Stomach (tissue), 9 donors: ENCODE results near the gene ABR. TPM values are rescaled to one million over a fixed set of nuclear protein-coding genes. Genes with fewer than 3 reads are reported as not detected.
A peak's percentile ranks its signal among the peaks of the same experiment; 100 is the strongest.

Experiments
- DNase-seq, 2 donors: peaks; one replicate each; pipeline versions ENCODE4 v3.0.0 to v3.0.0-alpha.2; 2013 to 2019
- H3K27ac ChIP-seq, 5 donors: fragments of 200-600 bp in 4 of 5; sonication (generic) in 4 of 5; one replicate each; pipeline ENCODE4 v1.5.1; 2013 to 2019; ENCODE audit warnings: mild to moderate bottlenecking in 1 of 5, moderate library complexity in 1 of 5
- H3K27me3 ChIP-seq, 3 donors: fragments of 200-600 bp; sonication (generic); one replicate each; pipeline ENCODE4 v1.5.1; 2017 to 2019; ENCODE audit warnings: mixed run types in 1 of 3
- H3K36me3 ChIP-seq, 4 donors: fragments of 200-600 bp; sonication (generic); 1 replicate in 3 of 4; 2 replicates in 1 of 4; pipeline ENCODE4 v1.5.1; 2016 to 2019
- H3K4me1 ChIP-seq, 4 donors: fragments of 200-600 bp; sonication (generic); one replicate each; pipeline ENCODE4 v1.5.1; 2016 to 2019
- H3K4me3 ChIP-seq, 4 donors: fragments of 200-600 bp; sonication (generic) in 3 of 4; one replicate each; pipeline ENCODE4 v1.5.1; 2016 to 2019; ENCODE audit warnings: mild to moderate bottlenecking in 1 of 4
- H3K9me3 ChIP-seq, 4 donors: fragments of 200-600 bp; sonication (generic); one replicate each; pipeline ENCODE4 v1.5.1; 2016 to 2019
- CTCF ChIP-seq, 7 experiments: fragments of 450-650 bp in 4 of 7; fragments of 200-600 bp in 3 of 7; sonication (generic) in 3 of 7; IDR thresholded peaks; one replicate each; pipeline ENCODE4 v1.5.1; 2016 to 2019; ENCODE audit warnings: antibody characterized with exemption in 7 of 7, control low read depth in 2 of 7, mild to moderate bottlenecking in 1 of 7
- EP300 ChIP-seq: sonication (generic); formaldehyde crosslinking; IDR thresholded peaks from one replicate; pipeline ENCODE4 v1.6.1; 2017; ENCODE audit warnings: antibody characterized with exemption
- POLR2A ChIP-seq, 4 donors: fragments of 450-650 bp; IDR thresholded peaks; one replicate each; pipeline ENCODE4 v1.6.1; 2016; ENCODE audit warnings: antibody characterized with exemption in 4 of 4, control low read depth in 2 of 4, mild to moderate bottlenecking in 1 of 4, moderate library complexity in 1 of 4
- POLR2AphosphoS5 ChIP-seq, 3 donors: sonication (generic); formaldehyde crosslinking; IDR thresholded peaks; one replicate each; pipeline ENCODE4 v1.6.1; 2016; ENCODE audit warnings: antibody characterized with exemption in 3 of 3
- WGBS, 5 donors: extraction: QIAGEN DNeasy Blood & Tissue Kit in 3 of 5; methylation state at CpG; one replicate each; pipeline versions ENCODE4 v1.1.5 to v1.1.7; 2013 to 2018; 5-methylcytosine and 5-hydroxymethylcytosine counted together
- intact Hi-C: fragments of 100-400 bp; cut with DNase I; formaldehyde crosslinking; loops from one replicate; pipeline ENCODE4 v1.15.1; 2023; ENCODE audit warnings: low total_unique reads
- polyA plus RNA-seq, 3 donors: library from polyadenylated mRNA; stranded (reverse); fragments of 200-250 nt; gene quantifications; one replicate each; pipeline ENCODE4 v1.2.3, GENCODE V29; 2013
- total RNA-seq, 5 donors: library from RNA; depleted of rRNA; stranded (reverse); fragments of >200 nt; gene quantifications; one replicate each; pipeline versions ENCODE4 v1.1.0 to v1.2.3, GENCODE V29; 2014 to 2016
- donor health status: healthy with polysubstance abuse.
- donor health status: Bipolar disorder and iron deficiency.
- donor health status: healthy.

Gene ABR
- total and polyA plus RNA-seq, 8 donors: 28.3 to 1,523 (median 73.4) TPM

DNA sequence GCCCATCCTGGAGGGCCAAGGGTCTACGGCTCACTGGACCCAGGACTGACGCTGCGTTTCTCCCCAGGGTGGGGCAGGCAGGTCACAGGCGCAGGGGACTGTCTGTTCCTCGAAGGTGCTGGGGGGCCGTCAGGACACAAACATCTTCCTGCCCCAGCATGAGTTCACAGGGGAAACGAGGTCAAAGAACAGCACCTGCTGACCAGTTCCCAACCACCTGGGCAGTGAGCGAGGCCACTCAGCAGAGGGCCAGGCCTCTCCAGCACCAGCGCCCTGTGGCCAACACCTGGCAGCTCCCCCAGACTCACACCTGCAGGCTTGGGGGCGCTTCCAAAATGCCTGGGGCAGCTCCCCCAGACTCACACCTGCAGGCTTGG lies 153.2 kb downstream of the ABR start:
- Histone ChIP-seq H3K36me3 (peaks cover 0 to 46% (median 33%) of the 10 kb centered on the region in 4 donors), H3K4me3 (no peak overlapping the region), H3K27me3 (no peaks in the 10 kb centered on the region), H3K9me3 (no peaks in the 10 kb centered on the region), H3K4me1 (peaks cover 20 to 47% (median 35%) of the 10 kb centered on the region in 4 donors), H3K27ac (no peak overlapping the region)
- 88 to 97% (median 93%) methylated on average over 6 to 10 of the region's 10 CpGs for WGBS, 5 donors
- DNase-seq: no peak
- TF ChIP-seq POLR2AphosphoS5 (IDR thresholded peaks at IDR 0.05) (no peak), EP300 (no peak), POLR2A (IDR thresholded peaks at IDR 0.05) (no peak), CTCF (IDR thresholded peaks at IDR 0.05) (no peak)
- intact Hi-C loops: no loop called here

GRCh38 chr17:1025733-1026598 lies 153.8 kb downstream of the ABR start:
- H3K27me3 ChIP-seq: no peaks in the 10 kb centered on the region
- H3K4me1 ChIP-seq: peaks cover 17 to 42% (median 32%) of the 10 kb centered on the region in 4 donors
- no peaks in the 10 kb centered on the region for H3K9me3 ChIP-seq
- 86 to 92% (median 89%) methylated on average over 26 to 30 of the region's 30 CpGs for WGBS, 5 donors
- H3K36me3 ChIP-seq: peaks cover 0 to 47% (median 31%) of the 10 kb centered on the region in 4 donors
- no peak for DNase-seq
- H3K27ac ChIP-seq: no peak overlapping the region
- TF ChIP-seq POLR2AphosphoS5 (IDR thresholded peaks at IDR 0.05): no peak
- no peak for TF ChIP-seq CTCF (IDR thresholded peaks at IDR 0.05)
- no peak for TF ChIP-seq POLR2A (IDR thresholded peaks at IDR 0.05)
- TF ChIP-seq EP300: no peak
- intact Hi-C loops: no loop called here
- H3K4me3 ChIP-seq: no peak overlapping the region

DNA sequence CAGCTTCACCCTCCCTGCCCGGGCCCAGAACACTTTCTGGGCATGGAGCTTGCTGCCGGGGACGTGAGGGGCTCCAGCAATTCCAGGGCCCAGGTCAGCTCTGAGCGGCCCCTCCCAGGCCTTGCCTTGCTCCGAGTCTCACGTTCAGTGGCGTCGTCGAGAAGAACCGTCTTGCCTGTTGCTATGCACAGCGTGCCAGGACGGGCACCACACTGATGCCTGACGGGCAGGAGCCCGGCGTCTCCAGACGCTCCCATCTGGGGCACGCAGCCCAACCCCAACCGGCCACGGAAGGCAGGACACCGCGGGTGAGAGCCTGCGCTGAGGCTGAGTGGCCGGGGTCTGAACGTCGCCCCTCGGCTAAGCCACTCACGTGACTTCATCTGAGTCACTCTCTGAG lies 155.7 kb downstream of the ABR start:
- intact Hi-C loops: no loop called here
- Histone ChIP-seq H3K9me3 (no peaks in the 10 kb centered on the region), H3K4me3 (no peak overlapping the region), H3K27ac (no peak overlapping the region), H3K36me3 (peaks cover 0 to 51% (median 34%) of the 10 kb centered on the region in 4 donors), H3K27me3 (no peaks in the 10 kb centered on the region), H3K4me1 (peaks cover 14 to 42% (median 32%) of the 10 kb centered on the region in 4 donors)
- TF ChIP-seq POLR2A (IDR thresholded peaks at IDR 0.05) (no peak), CTCF (IDR thresholded peaks at IDR 0.05) (no peak), EP300 (no peak), POLR2AphosphoS5 (IDR thresholded peaks at IDR 0.05) (no peak)
- WGBS, 5 donors: 92 to 95% (median 93%) methylated on average over 27 of the region's 27 CpGs
- DNase-seq: no peak

GRCh38 chr17:1022278-1023024 lies 157.3 kb downstream of the ABR start:
- no peak overlapping the region for H3K4me3 ChIP-seq
- no peak for TF ChIP-seq POLR2AphosphoS5 (IDR thresholded peaks at IDR 0.05)
- no peak for TF ChIP-seq CTCF (IDR thresholded peaks at IDR 0.05)
- TF ChIP-seq EP300: no peak
- TF ChIP-seq POLR2A (IDR thresholded peaks at IDR 0.05): no peak
- intact Hi-C loops: no loop called here
- no peaks in the 10 kb centered on the region for H3K9me3 ChIP-seq
- peak overlapping the region in 2 of 5 donors; percentile 6 to 38 for H3K27ac ChIP-seq
- no peaks in the 10 kb centered on the region for H3K27me3 ChIP-seq
- 76 to 86% (median 82%) methylated on average over 16 to 32 of the region's 32 CpGs for WGBS, 5 donors
- H3K36me3 ChIP-seq: peaks cover 0 to 41% (median 30%) of the 10 kb centered on the region in 4 donors
- no peak for DNase-seq
- H3K4me1 ChIP-seq: peaks cover 18 to 46% (median 37%) of the 10 kb centered on the region in 4 donors
